HUES6 (cell line): ENCODE results near the gene CD96.

Experiments
- H3K27ac ChIP-seq: 2 replicates; pipeline ENCODE4 v1.7.0; 2013; ENCODE audit warnings: low read depth, mild to moderate bottlenecking, low read length, inconsistent platforms
- H3K27me3 ChIP-seq: 2 replicates; pipeline ENCODE4 v1.6.1; 2013; ENCODE audit warnings: low read length; ENCODE audit not compliant: control insufficient read depth, insufficient read depth
- H3K36me3 ChIP-seq: 2 replicates; pipeline ENCODE4 v1.6.1; 2013; ENCODE audit warnings: low read length; ENCODE audit not compliant: control insufficient read depth, insufficient read depth
- H3K4me1 ChIP-seq: 2 replicates; pipeline ENCODE4 v1.6.1; 2013; ENCODE audit warnings: low read length; ENCODE audit not compliant: control insufficient read depth, insufficient read depth
- H3K4me3 ChIP-seq: 2 replicates; pipeline ENCODE4 v1.5.1; 2013; ENCODE audit warnings: low read depth, low read length
- H3K9ac ChIP-seq: one replicate; pipeline ENCODE4 v1.6.1; 2013; ENCODE audit warnings: mild to moderate bottlenecking, low read length
- H3K9me3 ChIP-seq: 2 replicates; pipeline ENCODE4 v1.6.1; 2013; ENCODE audit warnings: low read depth, low read length; ENCODE audit not compliant: control insufficient read depth, insufficient read depth

The CD96 gene

GRCh38 chr3:111566844-111567243 lies 24.8 kb downstream of the CD96 start:
- Histone ChIP-seq H3K27ac (no peak overlapping the region), H3K9ac (no peak overlapping the region)

GRCh38 chr3:111568355-111568754 lies 26.4 kb downstream of the CD96 start:
- Histone ChIP-seq H3K4me1 (no peaks in the 10 kb centered on the region), H3K4me3 (no peak overlapping the region), H3K36me3 (no peaks in the 10 kb centered on the region), H3K9me3 (no peaks in the 10 kb centered on the region), H3K9ac (no peak overlapping the region), H3K27me3 (no peaks in the 10 kb centered on the region), H3K27ac (no peak overlapping the region)

More at GRCh38 chr3:111566844-111567243, 24.8 kb downstream of the CD96 start:
- Histone ChIP-seq H3K36me3 (no peaks in the 10 kb centered on the region), H3K27me3 (no peaks in the 10 kb centered on the region), H3K4me1 (no peaks in the 10 kb centered on the region), H3K9me3 (no peaks in the 10 kb centered on the region; the same call in 1 of the 2 replicates), H3K4me3 (no peak overlapping the region)

GRCh38 chr3:111568911-111569310 lies 26.9 kb downstream of the CD96 start:
- Histone ChIP-seq H3K36me3 (no peaks in the 10 kb centered on the region), H3K4me1 (no peaks in the 10 kb centered on the region)

GRCh38 chr3:111570404-111571030 lies 28.5 kb downstream of the CD96 start:
- no peaks in the 10 kb centered on the region for H3K9me3 ChIP-seq
- no peak overlapping the region for H3K9ac ChIP-seq
- H3K27ac ChIP-seq: no peak overlapping the region
- H3K27me3 ChIP-seq: no peaks in the 10 kb centered on the region
- H3K4me3 ChIP-seq: no peak overlapping the region
- no peaks in the 10 kb centered on the region for H3K4me1 ChIP-seq
- H3K36me3 ChIP-seq: no peaks in the 10 kb centered on the region

More at GRCh38 chr3:111568911-111569310, 26.9 kb downstream of the CD96 start:
- Histone ChIP-seq H3K27ac (no peak overlapping the region), H3K9ac (no peak overlapping the region), H3K4me3 (no peak overlapping the region), H3K9me3 (no peaks in the 10 kb centered on the region), H3K27me3 (no peaks in the 10 kb centered on the region)

GRCh38 chr3:111571282-111571681 lies 29.3 kb downstream of the CD96 start:
- Histone ChIP-seq H3K4me1 (no peaks in the 10 kb centered on the region), H3K36me3 (no peaks in the 10 kb centered on the region), H3K27me3 (no peaks in the 10 kb centered on the region), H3K9ac (no peak overlapping the region), H3K4me3 (no peak overlapping the region), H3K27ac (no peak overlapping the region), H3K9me3 (no peaks in the 10 kb centered on the region)

GRCh38 chr3:111571907-111572460 lies 30.0 kb downstream of the CD96 start:
- Histone ChIP-seq H3K36me3 (no peaks in the 10 kb centered on the region), H3K27me3 (no peaks in the 10 kb centered on the region), H3K27ac (no peak overlapping the region), H3K4me1 (no peaks in the 10 kb centered on the region), H3K9me3 (no peaks in the 10 kb centered on the region), H3K4me3 (no peak overlapping the region), H3K9ac (no peak overlapping the region)

- Histone ChIP-seq H3K36me3 (no peaks in the 10 kb centered on the region), H3K4me1 (no peaks in the 10 kb centered on the region), H3K27ac (no peak overlapping the region), H3K27me3 (no peaks in the 10 kb centered on the region), H3K9me3 (no peaks in the 10 kb centered on the region), H3K4me3 (no peak overlapping the region), H3K9ac (no peak overlapping the region)
Observed at GRCh38 chr3:111577113-111577512, 35.1 kb downstream of the CD96 start.

- peaks cover 3% of the 10 kb centered on the region; the same call in 1 of the 2 replicates for H3K9me3 ChIP-seq
- no peak overlapping the region for H3K9ac ChIP-seq
- no peak overlapping the region for H3K27ac ChIP-seq
- H3K4me1 ChIP-seq: no peaks in the 10 kb centered on the region
- H3K36me3 ChIP-seq: no peaks in the 10 kb centered on the region
- no peaks in the 10 kb centered on the region for H3K27me3 ChIP-seq
- H3K4me3 ChIP-seq: no peak overlapping the region
Observed at GRCh38 chr3:111577798-111578685, 36.0 kb downstream of the CD96 start.

- no peaks in the 10 kb centered on the region for H3K27me3 ChIP-seq
Observed at GRCh38 chr3:111578867-111579266, 36.9 kb downstream of the CD96 start.

GRCh38 chr3:111579495-111579894 lies 37.5 kb downstream of the CD96 start:
- peaks cover 12% of the 10 kb centered on the region for H3K9me3 ChIP-seq
- no peak overlapping the region for H3K27ac ChIP-seq
- H3K36me3 ChIP-seq: no peaks in the 10 kb centered on the region
- H3K4me3 ChIP-seq: no peak overlapping the region
- H3K4me1 ChIP-seq: no peaks in the 10 kb centered on the region
- no peaks in the 10 kb centered on the region for H3K27me3 ChIP-seq
- no peak overlapping the region for H3K9ac ChIP-seq

More at GRCh38 chr3:111578867-111579266, 36.9 kb downstream of the CD96 start:
- Histone ChIP-seq H3K9ac (no peak overlapping the region), H3K27ac (no peak overlapping the region), H3K4me1 (no peaks in the 10 kb centered on the region), H3K4me3 (no peak overlapping the region), H3K9me3 (peaks cover 8% of the 10 kb centered on the region), H3K36me3 (no peaks in the 10 kb centered on the region)
